Measurements from ENCODE around the gene GALNT3.

DNA sequence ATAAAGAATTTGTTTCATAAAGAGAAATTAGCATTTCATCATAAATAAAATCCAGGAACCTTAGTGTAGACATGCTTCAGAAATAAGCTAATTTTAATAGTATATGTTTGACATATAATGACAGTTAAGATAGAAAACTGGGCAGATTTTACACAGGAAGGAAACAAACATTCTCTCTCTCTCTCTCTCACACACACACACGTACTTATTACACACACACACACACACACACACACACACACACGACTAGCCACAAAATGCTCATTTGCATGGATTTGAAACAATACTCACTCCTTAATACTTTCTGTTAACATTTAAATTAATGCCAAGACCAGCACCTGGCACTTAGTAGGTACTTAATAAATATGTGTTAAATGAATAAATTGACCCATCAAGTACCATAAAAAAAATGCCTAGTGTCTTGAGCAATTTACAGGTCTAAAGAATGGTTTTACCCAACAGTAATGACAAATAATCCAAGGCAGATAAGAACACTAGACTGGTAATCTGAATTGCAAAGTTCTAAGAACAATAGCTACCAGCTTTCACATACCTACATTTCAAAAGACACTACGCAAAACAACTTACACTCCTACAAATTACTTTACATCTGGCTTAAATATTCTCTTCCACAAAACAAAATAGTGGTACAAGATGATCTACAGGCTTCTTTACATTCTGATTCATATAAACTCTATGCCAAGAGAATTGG is 2.9 kb upstream of the GALNT3 start:
- no peak for TF ChIP-seq POLR2A (IDR thresholded peaks at IDR 0.05; ENCODE audit: low read depth, low read length)
- no peak for TF ChIP-seq POLR2AphosphoS5 (IDR thresholded peaks at IDR 0.05; ENCODE audit: low read depth, low read length)

Measured in GM12892 (cell line).